CD8-positive, alpha-beta memory T cell (primary cell): ENCODE data around the gene STK32C. TPM values are rescaled to one million over a fixed set of nuclear protein-coding genes. Genes with fewer than 3 reads are reported as not detected.

Source experiments
- CTCF ChIA-PET: fragments of 350-600 bp; sonication (Branson Sonifier 250); formaldehyde crosslinking; loops from one replicate; lab custom pipeline; 2021; ENCODE audit warnings: antibody characterized with exemption; lab: Charles Lee
- POLR2A ChIA-PET: fragments of 350-600 bp; sonication (Branson Sonifier 250); formaldehyde crosslinking; loops from one replicate; lab custom pipeline; 2021; ENCODE audit warnings: antibody characterized with exemption; lab: Charles Lee
- DNase-seq, 5 donors: peaks; one replicate each; pipeline versions ENCODE4 v3.0.0 to v3.0.0-alpha.2; 2020 to 2022; ENCODE audit warnings: mixed read lengths in 1 of 5
- H3K27ac ChIP-seq: one replicate; pipeline ENCODE4 v1.7.0; 2013; ENCODE audit warnings: low read depth, mild to moderate bottlenecking, low read length, moderate library complexity
- H3K27me3 ChIP-seq: 2 replicates; pipeline ENCODE4 v1.7.0; 2013; ENCODE audit warnings: low read length, mild to moderate bottlenecking; ENCODE audit not compliant: insufficient read depth, poor library complexity, severe bottlenecking
- H3K36me3 ChIP-seq: 2 replicates; pipeline ENCODE4 v1.7.0; 2013; ENCODE audit warnings: mild to moderate bottlenecking, low read length, moderate library complexity; ENCODE audit not compliant: insufficient read depth
- H3K4me1 ChIP-seq: 2 replicates; pipeline ENCODE4 v1.7.0; 2013; ENCODE audit warnings: mild to moderate bottlenecking, low read length, moderate library complexity; ENCODE audit not compliant: insufficient read depth
- H3K4me3 ChIP-seq: 2 replicates; pipeline ENCODE4 v1.7.0; 2013; ENCODE audit warnings: mild to moderate bottlenecking, low read length
- H3K9me3 ChIP-seq: 2 replicates; pipeline ENCODE4 v1.7.0; 2013; ENCODE audit warnings: mild to moderate bottlenecking, low read length
- H3K27ac Mint-ChIP-seq, 8 donors: one replicate each; pipeline ENCODE4 v1.8.0; 2020 to 2021; ENCODE audit warnings: mixed read lengths in 8 of 8, mild to moderate bottlenecking in 6 of 8, inconsistent platforms in 3 of 8, moderate library complexity in 3 of 8
- H3K27me3 Mint-ChIP-seq, 2 donors: one replicate each; pipeline ENCODE4 v1.8.0; 2020 to 2021; ENCODE audit warnings: mixed read lengths in 2 of 2, mild to moderate bottlenecking in 1 of 2, moderate library complexity in 1 of 2
- H3K36me3 Mint-ChIP-seq, 3 donors: one replicate each; pipeline ENCODE4 v1.8.0; 2020 to 2021; ENCODE audit warnings: mixed read lengths in 3 of 3, inconsistent platforms in 1 of 3, mild to moderate bottlenecking in 1 of 3
- H3K4me1 Mint-ChIP-seq, 3 donors: one replicate each; pipeline ENCODE4 v1.8.0; 2020 to 2021; ENCODE audit warnings: mixed read lengths in 3 of 3, inconsistent platforms in 1 of 3, mild to moderate bottlenecking in 1 of 3
- H3K4me3 Mint-ChIP-seq, 7 donors: one replicate each; pipeline ENCODE4 v1.8.0; 2020 to 2021; ENCODE audit warnings: mixed read lengths in 7 of 7, mild to moderate bottlenecking in 6 of 7, moderate library complexity in 4 of 7, inconsistent platforms in 2 of 7
- H3K9me3 Mint-ChIP-seq, 5 donors: one replicate each; pipeline ENCODE4 v1.8.0; 2020 to 2022; ENCODE audit warnings: mixed read lengths in 5 of 5, mild to moderate bottlenecking in 3 of 5, moderate library complexity in 2 of 5, inconsistent platforms in 1 of 5
- polyA plus RNA-seq: library from polyadenylated mRNA; unstranded; fragments of 300-500 nt; fragmentation: Illumina TruSeq; gene quantifications from one replicate; pipeline ENCODE4 v1.2.3, GENCODE V29; 2021
- total RNA-seq, 2 experiments: library from RNA; stranded (reverse); gene quantifications; one replicate each; pipeline ENCODE4 v1.2.3, GENCODE V29; 2021

Gene STK32C
- total and polyA plus RNA-seq, 3 experiments from 2014 or later: 8.5 to 14.9 (median 14.0) TPM

GRCh38 chr10:132351611-132352010 is 43.9 kb upstream of the STK32C start:
- POLR2A ChIA-PET: interaction anchor here (0.6 kb wide), 1 partner anchor 18 kb away, joined by 7 read pairs; no protein-coding TSS in a partner anchor
- CTCF ChIA-PET: interaction anchor here (0.9 to 1.5 kb wide), 4 partner anchors 92 to 132 kb away, joined by 3 to 4 read pairs (median 3); no protein-coding TSS in a partner anchor

GRCh38 chr10:132350946-132351345 is 43.2 kb upstream of the STK32C start:
- no peak overlapping the region for H3K4me3 ChIP-seq
- H3K9me3 ChIP-seq: no peaks in the 10 kb centered on the region
- peaks cover 3% of the 10 kb centered on the region for H3K4me1 ChIP-seq
- no peaks in the 10 kb centered on the region for H3K36me3 ChIP-seq
- H3K27ac ChIP-seq: no peak overlapping the region
- H3K9me3 Mint-ChIP-seq: no peaks in the 10 kb centered on the region
- no peaks in the 10 kb centered on the region for H3K27me3 ChIP-seq
- ChIA-PET POLR2A (no interaction called here), CTCF (interaction anchor here (0.9 to 1.6 kb wide), 5 partner anchors 92 to 132 kb away, joined by 3 to 4 read pairs (median 3); no protein-coding TSS in a partner anchor)
- H3K4me1 Mint-ChIP-seq: peaks cover 4 to 5% (median 4%) of the 10 kb centered on the region in 3 donors
- H3K4me3 Mint-ChIP-seq: no peak overlapping the region
- no peaks in the 10 kb centered on the region for H3K27me3 Mint-ChIP-seq
- peaks cover 0 to 9% (median 0%) of the 10 kb centered on the region in 3 donors for H3K36me3 Mint-ChIP-seq
- DNase-seq: no peak
- H3K27ac Mint-ChIP-seq: no peak overlapping the region

More at GRCh38 chr10:132351611-132352010, 43.9 kb upstream of the STK32C start:
- H3K27me3 Mint-ChIP-seq: no peaks in the 10 kb centered on the region
- no peak overlapping the region for H3K27ac Mint-ChIP-seq
- no peak overlapping the region for H3K4me3 Mint-ChIP-seq
- H3K4me3 ChIP-seq: no peak overlapping the region
- no peaks in the 10 kb centered on the region for H3K36me3 ChIP-seq
- no peak overlapping the region for H3K27ac ChIP-seq
- H3K9me3 Mint-ChIP-seq: no peaks in the 10 kb centered on the region
- H3K36me3 Mint-ChIP-seq: peaks cover 0 to 9% (median 0%) of the 10 kb centered on the region in 3 donors
- no peaks in the 10 kb centered on the region for H3K27me3 ChIP-seq
- peaks cover 3% of the 10 kb centered on the region for H3K4me1 ChIP-seq
- no peak for DNase-seq
- no peaks in the 10 kb centered on the region for H3K9me3 ChIP-seq
- H3K4me1 Mint-ChIP-seq: peaks cover 4 to 5% (median 4%) of the 10 kb centered on the region in 3 donors

GRCh38 chr10:132350391-132350790 is 42.6 kb upstream of the STK32C start:
- CTCF ChIA-PET: interaction anchor here (1.3 to 1.6 kb wide), 3 partner anchors 93 to 131 kb away, joined by 3 read pairs; no protein-coding TSS in a partner anchor
- H3K27ac ChIP-seq: no peak overlapping the region
- Mint-ChIP-seq H3K36me3 (peaks cover 0 to 14% (median 0%) of the 10 kb centered on the region in 3 donors), H3K27me3 (no peaks in the 10 kb centered on the region), H3K27ac (peak overlapping the region in 1 of 8 donors; percentile 92), H3K4me1 (peaks cover 4 to 5% (median 4%) of the 10 kb centered on the region in 3 donors), H3K4me3 (no peak overlapping the region), H3K9me3 (no peaks in the 10 kb centered on the region)
- POLR2A ChIA-PET: no interaction called here
- no peak for DNase-seq
- peaks cover 3% of the 10 kb centered on the region for H3K4me1 ChIP-seq
- H3K4me3 ChIP-seq: no peak overlapping the region
- no peaks in the 10 kb centered on the region for H3K27me3 ChIP-seq
- no peaks in the 10 kb centered on the region for H3K9me3 ChIP-seq
- H3K36me3 ChIP-seq: no peaks in the 10 kb centered on the region

- Mint-ChIP-seq H3K27me3 (no peaks in the 10 kb centered on the region), H3K36me3 (peaks cover 0 to 17% (median 2%) of the 10 kb centered on the region in 3 donors), H3K4me1 (peaks cover 4 to 5% (median 4%) of the 10 kb centered on the region in 3 donors), H3K4me3 (no peak overlapping the region), H3K9me3 (no peaks in the 10 kb centered on the region), H3K27ac (peak overlapping the region in 1 of 8 donors; percentile 70)
- ChIA-PET CTCF (interaction anchor here (1.6 kb wide), 1 partner anchor 97 kb away, joined by 3 read pairs; no protein-coding TSS in a partner anchor), POLR2A (no interaction called here)
- Histone ChIP-seq H3K9me3 (no peaks in the 10 kb centered on the region), H3K27me3 (no peaks in the 10 kb centered on the region), H3K27ac (no peak overlapping the region), H3K4me1 (peaks cover 3% of the 10 kb centered on the region), H3K4me3 (no peak overlapping the region), H3K36me3 (no peaks in the 10 kb centered on the region)
- no peak for DNase-seq
Measured at GRCh38 chr10:132349766-132350165, 42.0 kb upstream of the STK32C start.

- H3K9me3 ChIP-seq: no peaks in the 10 kb centered on the region
- no peaks in the 10 kb centered on the region for H3K36me3 ChIP-seq
- no peaks in the 10 kb centered on the region for H3K9me3 Mint-ChIP-seq
- H3K36me3 Mint-ChIP-seq: peaks cover 0 to 26% (median 2%) of the 10 kb centered on the region in 3 donors
- H3K4me3 Mint-ChIP-seq: no peak overlapping the region
- peaks cover 3 to 4% (median 4%) of the 10 kb centered on the region in 3 donors for H3K4me1 Mint-ChIP-seq
- POLR2A ChIA-PET: no interaction called here
- no peak overlapping the region for H3K27ac Mint-ChIP-seq
- H3K4me3 ChIP-seq: no peak overlapping the region
- no peak for DNase-seq
- H3K4me1 ChIP-seq: peaks cover 3% of the 10 kb centered on the region
- no peaks in the 10 kb centered on the region for H3K27me3 Mint-ChIP-seq
- H3K27ac ChIP-seq: no peak overlapping the region
- H3K27me3 ChIP-seq: no peaks in the 10 kb centered on the region
- CTCF ChIA-PET: interaction anchor here (1.5 kb wide), 1 partner anchor 10 kb away, joined by 3 read pairs; no protein-coding TSS in a partner anchor
Measured at GRCh38 chr10:132347931-132348267, 40.1 kb upstream of the STK32C start.

GRCh38 chr10:132347211-132347930 is 39.6 kb upstream of the STK32C start:
- Histone ChIP-seq H3K4me1 (no peaks in the 10 kb centered on the region), H3K27ac (no peak overlapping the region), H3K36me3 (no peaks in the 10 kb centered on the region), H3K27me3 (no peaks in the 10 kb centered on the region), H3K9me3 (no peaks in the 10 kb centered on the region), H3K4me3 (no peak overlapping the region)
- H3K9me3 Mint-ChIP-seq: peaks cover 0 to 3% (median 0%) of the 10 kb centered on the region in 5 donors
- H3K27me3 Mint-ChIP-seq: no peaks in the 10 kb centered on the region
- peaks cover 3 to 28% (median 4%) of the 10 kb centered on the region in 3 donors for H3K36me3 Mint-ChIP-seq
- no peak overlapping the region for H3K4me3 Mint-ChIP-seq
- H3K27ac Mint-ChIP-seq: no peak overlapping the region
- ChIA-PET POLR2A (no interaction called here), CTCF (no interaction called here)
- DNase-seq: no peak
- H3K4me1 Mint-ChIP-seq: no peaks in the 10 kb centered on the region

GRCh38 chr10:132346806-132347205 is 39.1 kb upstream of the STK32C start:
- ChIA-PET CTCF (no interaction called here), POLR2A (no interaction called here)
- no peak overlapping the region for H3K27ac Mint-ChIP-seq
- no peaks in the 10 kb centered on the region for H3K27me3 Mint-ChIP-seq
- no peaks in the 10 kb centered on the region for H3K9me3 ChIP-seq
- peaks cover 6 to 29% (median 8%) of the 10 kb centered on the region in 3 donors for H3K36me3 Mint-ChIP-seq
- no peak for DNase-seq
- no peak overlapping the region for H3K4me3 Mint-ChIP-seq
- no peaks in the 10 kb centered on the region for H3K27me3 ChIP-seq
- H3K4me1 ChIP-seq: no peaks in the 10 kb centered on the region
- H3K36me3 ChIP-seq: no peaks in the 10 kb centered on the region
- H3K27ac ChIP-seq: no peak overlapping the region
- no peak overlapping the region for H3K4me3 ChIP-seq
- H3K9me3 Mint-ChIP-seq: peaks cover 0 to 4% (median 0%) of the 10 kb centered on the region in 5 donors
- H3K4me1 Mint-ChIP-seq: no peaks in the 10 kb centered on the region

- no peaks in the 10 kb centered on the region for H3K27me3 ChIP-seq
- ChIA-PET CTCF (no interaction called here), POLR2A (no interaction called here)
- peak overlapping the region in 1 of 8 donors; percentile 66 for H3K27ac Mint-ChIP-seq
- H3K27ac ChIP-seq: no peak overlapping the region
- no peak overlapping the region for H3K4me3 ChIP-seq
- no peaks in the 10 kb centered on the region for H3K36me3 ChIP-seq
- H3K36me3 Mint-ChIP-seq: peaks cover 7 to 32% (median 13%) of the 10 kb centered on the region in 3 donors
- no peak for DNase-seq
- H3K27me3 Mint-ChIP-seq: no peaks in the 10 kb centered on the region
- H3K9me3 ChIP-seq: no peaks in the 10 kb centered on the region
- H3K4me1 ChIP-seq: no peaks in the 10 kb centered on the region
- H3K9me3 Mint-ChIP-seq: peaks cover 0 to 4% (median 2%) of the 10 kb centered on the region in 5 donors
- no peak overlapping the region for H3K4me3 Mint-ChIP-seq
- no peaks in the 10 kb centered on the region for H3K4me1 Mint-ChIP-seq
Measured at GRCh38 chr10:132345345-132345744, 37.6 kb upstream of the STK32C start.
